ENCODE measurements around the gene PAM16.
A peak's percentile ranks its signal among the peaks of the same experiment; 100 is the strongest.

Gene PAM16

GRCh38 chr16:4332623-4333307 lies 18.4 kb downstream of the PAM16 start:
- no peak for DNase-seq

- no peak for DNase-seq
Measured at GRCh38 chr16:4332083-4332482, 19.0 kb downstream of the PAM16 start.

GRCh38 chr16:4330277-4330874 lies 20.7 kb downstream of the PAM16 start:
- peak; percentile 74 for DNase-seq

DNA sequence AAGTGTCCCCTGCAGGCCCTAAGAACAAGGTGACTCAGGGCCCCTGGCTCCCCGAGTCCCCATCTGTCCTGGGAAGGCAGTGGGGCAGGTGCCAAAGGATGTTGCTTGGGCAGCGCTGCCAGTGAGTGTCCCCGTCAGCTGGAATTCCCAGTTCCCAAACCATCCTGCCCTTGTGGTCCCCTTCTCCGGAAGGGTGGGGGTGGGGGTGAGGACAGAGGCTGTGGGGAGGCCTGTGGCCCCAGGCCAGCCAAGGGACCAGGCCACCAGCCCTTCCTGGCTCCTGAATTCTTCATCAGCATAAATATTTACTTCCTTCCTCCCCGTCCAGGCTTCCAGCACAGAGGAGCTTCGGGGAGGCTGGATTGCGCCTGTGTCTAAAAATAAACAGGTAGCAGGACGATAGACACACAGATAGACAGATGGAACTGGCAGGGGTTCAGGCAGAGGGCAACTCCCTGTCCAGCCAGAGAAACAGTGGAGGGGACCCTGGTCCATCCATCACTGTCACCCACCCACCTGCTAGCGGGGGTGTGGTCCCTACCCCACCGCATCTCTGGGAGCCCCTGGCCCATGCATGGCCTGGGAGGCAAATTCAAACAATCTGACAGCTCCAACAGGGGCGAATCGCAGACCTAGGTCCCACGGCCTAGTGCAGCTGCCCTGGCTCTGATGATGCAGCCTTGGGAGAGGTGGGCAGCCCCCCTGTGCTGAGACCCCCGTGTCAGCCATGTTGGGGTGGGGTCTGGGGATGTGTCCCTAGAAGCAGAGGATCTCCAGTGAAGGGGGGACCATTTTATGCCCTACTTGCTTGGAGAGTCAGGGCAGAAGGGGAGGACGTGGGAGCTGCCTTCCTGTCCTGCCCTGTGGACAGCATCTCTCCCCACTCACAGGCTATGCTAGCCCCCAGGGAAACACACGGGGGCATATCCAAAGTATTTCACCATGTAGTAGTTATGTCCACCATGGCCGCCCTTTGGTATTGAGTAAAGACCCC lies 22.0 kb downstream of the PAM16 start:
- no peak for DNase-seq

- peak; percentile 59 for DNase-seq
Measured at GRCh38 chr16:4328046-4328781, 22.9 kb downstream of the PAM16 start.

DNA sequence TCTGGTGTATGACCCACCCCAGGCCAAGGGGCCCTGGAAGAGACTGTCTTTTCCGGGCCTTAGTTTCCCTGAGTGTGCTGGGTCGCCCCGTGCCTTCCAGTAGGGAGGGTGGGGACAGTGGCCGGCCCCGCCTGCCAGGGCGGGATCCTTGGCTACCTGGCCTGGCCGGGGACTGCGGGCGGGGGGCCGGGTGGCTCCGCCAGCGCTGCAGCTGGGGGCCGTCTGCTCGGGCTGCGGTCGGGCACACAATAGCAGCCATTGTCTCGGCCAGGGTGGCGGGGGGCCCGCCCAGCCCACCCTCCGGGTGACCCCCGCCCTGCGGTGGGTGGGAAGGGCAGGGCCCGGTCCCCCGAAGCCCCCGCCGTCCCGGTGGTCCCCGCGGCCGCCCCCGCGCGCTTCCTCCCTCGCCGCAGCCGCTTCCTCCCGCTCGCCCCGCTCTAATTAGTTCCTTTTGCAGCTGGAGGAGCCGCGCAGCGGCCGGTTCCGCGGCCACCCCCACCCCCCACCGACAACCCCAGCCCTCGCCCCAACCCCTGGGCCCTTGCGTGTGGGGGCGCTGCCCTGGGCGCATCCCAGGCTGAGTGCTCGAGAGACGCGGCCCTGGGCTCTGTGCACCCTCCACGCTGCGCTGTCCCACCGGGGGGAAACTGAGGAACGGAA lies 23.6 kb downstream of the PAM16 start:
- no peak for DNase-seq

DNA sequence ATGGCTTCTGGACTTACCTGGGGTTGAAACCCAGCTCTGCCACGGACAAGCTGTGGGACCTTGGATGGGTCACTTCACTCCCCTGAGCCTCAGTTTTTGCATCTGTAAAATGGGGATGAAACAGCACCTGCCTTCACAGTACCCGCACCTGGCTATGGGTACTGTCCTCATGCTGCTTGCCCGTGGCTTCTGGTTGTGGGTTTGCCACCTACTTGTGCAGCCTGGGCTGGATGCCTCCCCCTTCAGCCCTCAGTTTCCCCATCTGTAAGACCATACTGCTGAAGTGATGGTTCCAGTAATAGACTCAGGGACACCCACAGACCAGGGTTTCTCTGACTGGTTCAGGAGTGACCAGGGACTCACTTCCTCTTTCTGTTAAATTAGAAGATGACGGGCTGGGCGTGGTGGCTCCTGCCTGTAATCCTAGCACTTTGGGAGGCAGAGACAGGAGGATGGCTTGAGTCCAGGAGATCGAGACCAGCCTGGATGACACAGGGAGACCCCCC lies 25.8 kb downstream of the PAM16 start:
- no peak for DNase-seq

- DNase-seq, result no peak
Measured at GRCh38 chr16:4324492-4325252, 26.4 kb downstream of the PAM16 start.

- no peak for DNase-seq
Measured at GRCh38 chr16:4323845-4324488, 27.2 kb downstream of the PAM16 start.

DNA sequence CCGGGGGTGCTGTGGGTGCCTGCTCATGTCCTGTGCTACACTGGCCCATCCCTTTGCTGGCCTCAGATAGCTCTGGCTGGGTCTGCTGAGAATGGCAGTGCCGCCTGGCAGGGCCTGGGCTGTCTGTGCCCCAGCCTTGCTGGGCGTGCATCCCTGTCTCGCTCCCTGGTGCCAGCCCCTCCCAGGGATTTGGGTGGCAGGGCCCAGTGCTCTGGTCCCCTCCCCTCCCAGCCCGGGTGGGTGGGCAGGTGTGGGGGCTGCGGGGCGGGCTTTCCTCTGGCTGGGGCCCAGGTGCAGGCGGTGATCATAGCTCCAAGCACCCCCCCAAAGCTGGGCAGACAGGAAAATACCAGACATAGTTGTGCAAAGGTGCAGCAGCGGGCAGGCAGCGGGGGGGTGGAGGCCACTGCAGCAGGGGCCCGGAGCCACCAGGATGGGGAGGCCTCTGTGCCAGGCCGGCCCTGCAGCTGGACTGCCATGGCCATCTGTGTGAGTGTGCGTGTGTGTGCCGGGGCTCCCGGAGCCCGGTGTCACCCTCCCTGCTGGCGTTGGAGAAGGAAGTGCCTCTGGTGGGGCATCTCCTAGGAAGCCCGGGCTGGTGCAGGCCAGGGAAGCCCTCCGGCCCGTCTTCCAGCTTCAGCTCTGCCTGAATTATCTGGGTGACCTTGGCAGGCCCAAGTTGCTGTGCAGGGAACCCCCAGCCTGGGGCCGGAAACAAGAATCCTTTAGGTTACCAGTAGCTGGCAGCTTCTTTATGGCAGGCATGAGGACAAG lies 27.9 kb downstream of the PAM16 start:
- no peak for DNase-seq

DNA sequence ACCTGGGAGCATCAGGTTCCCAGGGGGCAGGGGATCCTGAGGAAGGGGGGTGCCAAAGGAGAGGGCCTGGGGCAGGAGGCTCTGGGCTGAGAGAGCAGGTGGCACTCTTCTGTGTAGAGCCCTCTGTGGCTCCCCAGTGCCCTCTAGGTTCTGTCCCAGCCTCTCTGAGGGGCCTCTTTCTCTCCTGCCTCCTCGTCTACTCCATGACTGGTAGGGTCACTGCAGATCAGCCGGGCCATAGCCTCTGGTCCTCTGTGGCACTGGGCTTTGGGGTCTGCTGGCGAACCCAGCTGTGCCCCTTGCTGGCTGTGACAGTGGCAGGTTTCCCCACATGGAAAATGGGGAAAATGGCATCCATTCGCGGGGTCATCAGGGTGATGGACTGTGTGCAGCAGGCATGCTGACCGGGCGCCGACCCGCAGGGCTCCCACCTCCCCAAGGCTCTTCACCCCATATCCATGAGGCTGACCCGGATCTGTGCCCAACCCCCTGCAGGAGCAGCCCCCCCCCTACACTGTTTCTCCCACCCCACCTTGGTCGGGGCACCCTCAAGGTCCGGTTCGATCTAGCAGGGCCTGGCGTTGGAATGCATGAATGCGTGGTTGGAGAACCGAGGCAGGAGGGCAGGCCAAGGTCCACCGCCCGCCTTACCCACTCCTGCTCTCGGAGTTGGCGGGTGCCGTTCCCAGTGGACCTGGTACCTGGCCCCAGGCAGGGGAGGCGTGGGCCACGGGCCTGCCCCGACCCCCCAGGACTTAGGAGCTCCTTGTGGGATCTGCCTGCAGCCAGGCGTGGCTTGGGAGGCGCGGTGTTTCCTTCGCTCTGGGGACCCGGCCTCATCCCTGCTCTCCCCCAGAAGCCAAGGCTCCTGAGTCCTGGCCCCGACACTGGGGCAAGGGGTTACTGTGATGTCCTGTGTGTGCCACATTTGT lies 28.7 kb downstream of the PAM16 start:
- no peak for DNase-seq

- DNase-seq, result no peak
Measured at GRCh38 chr16:4321286-4322120, 29.6 kb downstream of the PAM16 start.

- no peak for DNase-seq
Measured at GRCh38 chr16:4320571-4321137, 30.5 kb downstream of the PAM16 start.

GRCh38 chr16:4319454-4320421 lies 31.4 kb downstream of the PAM16 start:
- peak; percentile 56 for DNase-seq

DNA sequence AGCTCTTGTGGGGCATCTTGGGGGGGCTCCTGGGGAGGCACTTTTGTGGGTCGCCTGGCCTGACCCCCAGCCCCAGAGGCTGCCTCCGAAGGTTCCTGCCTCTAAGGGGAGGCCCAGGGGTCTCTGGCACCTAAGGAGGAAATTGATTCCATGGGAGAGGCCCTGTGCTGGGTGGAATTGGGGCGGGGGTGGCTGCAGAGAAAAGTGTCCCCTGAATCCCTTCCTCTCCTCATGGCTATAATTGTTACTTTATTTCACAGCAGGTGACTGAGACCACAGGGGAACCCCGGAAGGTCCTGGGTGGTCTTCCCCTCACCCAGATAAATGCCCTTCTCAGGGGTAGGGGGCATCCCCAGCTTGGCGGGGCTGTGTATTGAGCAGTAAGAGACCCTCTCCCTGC lies 32.2 kb downstream of the PAM16 start:
- DNase-seq, result no peak

- DNase-seq, result no peak
Measured at GRCh38 chr16:4318451-4318910, 32.6 kb downstream of the PAM16 start.
